Natural killer cell (primary cell): ENCODE results near the gene CUL5. TPM values are rescaled to one million over a fixed set of nuclear protein-coding genes. Genes with fewer than 3 reads are reported as not detected.

Source experiments
- ATAC-seq, 3 donors: fragments of 150-1000 bp in 2 of 3; fragments of 200-7000 bp in 1 of 3; cut with Tn5 transposase; 1 replicate in 1 of 3; 2 replicates in 2 of 3; pipeline ENCODE4 v1.10.0; 2021; ENCODE audit warnings: mild to moderate bottlenecking in 2 of 3, moderate library complexity in 2 of 3
- DNase-seq, 2 donors: peaks; one replicate each; pipeline versions ENCODE4 v3.0.0 to v3.0.0-alpha.2; 2013 to 2021; ENCODE audit warnings: mixed read lengths in 1 of 2
- H3K27ac ChIP-seq: one replicate; pipeline ENCODE4 v1.5.1; 2013; ENCODE audit warnings: mild to moderate bottlenecking, low read length
- H3K27me3 ChIP-seq: one replicate; pipeline ENCODE4 v1.6.1; 2013; ENCODE audit warnings: low read length; ENCODE audit not compliant: control insufficient read depth, insufficient read depth
- H3K36me3 ChIP-seq: one replicate; pipeline ENCODE4 v1.6.1; 2013; ENCODE audit warnings: low read length; ENCODE audit not compliant: control insufficient read depth, insufficient read depth
- H3K4me1 ChIP-seq: one replicate; pipeline ENCODE4 v1.6.1; 2013; ENCODE audit warnings: low read length; ENCODE audit not compliant: control insufficient read depth, insufficient read depth
- H3K4me3 ChIP-seq: one replicate; pipeline ENCODE4 v1.5.1; 2013; ENCODE audit warnings: low read length
- H3K9me3 ChIP-seq: one replicate; pipeline ENCODE4 v1.6.1; 2013; ENCODE audit warnings: low read length; ENCODE audit not compliant: control insufficient read depth, insufficient read depth
- H3K27ac Mint-ChIP-seq, 2 donors: one replicate each; pipeline ENCODE4 v1.8.0; 2022; ENCODE audit warnings: mild to moderate bottlenecking in 2 of 2, mixed read lengths in 2 of 2, moderate library complexity in 1 of 2
- H3K27me3 Mint-ChIP-seq, 2 donors: one replicate each; pipeline ENCODE4 v1.8.0; 2022; ENCODE audit warnings: low read depth in 2 of 2, mixed read lengths in 2 of 2
- H3K36me3 Mint-ChIP-seq: one replicate; pipeline ENCODE4 v1.8.0; 2022; ENCODE audit warnings: mixed read lengths
- H3K4me1 Mint-ChIP-seq, 2 donors: one replicate each; pipeline ENCODE4 v1.8.0; 2022; ENCODE audit warnings: mixed read lengths in 2 of 2
- H3K4me3 Mint-ChIP-seq: one replicate; pipeline ENCODE4 v1.8.0; 2022; ENCODE audit warnings: mild to moderate bottlenecking, moderate library complexity, mixed read lengths
- H3K9me3 Mint-ChIP-seq, 2 donors: one replicate each; pipeline ENCODE4 v1.8.0; 2022; ENCODE audit warnings: mixed read lengths in 2 of 2
- WGBS: methylation state at CpG from one replicate; pipeline ENCODE4 v1.1.7; 2013; ENCODE audit warnings: missing lambda C conversion rate; ENCODE audit not compliant: insufficient coverage; 5-methylcytosine and 5-hydroxymethylcytosine counted together
- intact Hi-C: fragments of 100-400 bp; cut with micrococcal nuclease; formaldehyde crosslinking; loops from one replicate; pipeline ENCODE4 v1.14.2; 2022
- total RNA-seq, 4 donors: library from RNA; stranded (reverse); fragments of 120-200 nt in 1 of 4; gene quantifications; one replicate each; pipeline versions ENCODE4 v1.2.3 to v1.2.4, GENCODE V29; 2013 to 2022
- TF ChIP-seq, protein P1 (sequence below): fragments of 200-600 bp; IDR thresholded peaks from one replicate; pipeline ENCODE4 v1.8.0; 2022; ENCODE audit warnings: antibody characterized with exemption

Gene CUL5
- total RNA-seq, 3 donors from 2014 or later (not counting 1 experiment from before 2014, with no cell fraction given): 59.1 to 68.3 (median 60.2) TPM

DNA sequence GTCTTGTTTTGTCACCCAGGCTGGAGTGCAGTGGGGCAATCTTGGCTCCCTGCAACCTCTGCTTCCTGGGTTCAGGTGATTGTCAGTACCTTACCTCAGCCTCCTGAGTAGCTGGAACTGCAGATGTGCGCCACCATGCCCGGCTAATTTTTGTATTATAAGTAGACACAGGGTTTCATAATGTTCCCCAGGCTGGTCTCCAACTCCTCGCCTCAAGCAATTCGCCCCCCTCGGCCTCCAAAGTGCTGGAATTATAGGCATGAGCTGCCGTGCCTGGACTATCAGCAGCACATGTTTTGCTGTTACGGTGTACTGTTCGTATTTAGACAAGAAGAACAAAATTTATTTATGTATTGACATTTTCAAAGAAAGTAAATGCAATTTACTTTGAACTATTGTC, 45.6 kb upstream of the CUL5 start:
- no peak overlapping the region for H3K4me3 Mint-ChIP-seq
- no peaks in the 10 kb centered on the region for H3K36me3 Mint-ChIP-seq
- intact Hi-C loops: no loop called here
- WGBS: 77% methylated on average over 8 of the region's 8 CpGs
- Histone ChIP-seq H3K27me3 (no peaks in the 10 kb centered on the region), H3K9me3 (no peaks in the 10 kb centered on the region), H3K36me3 (no peaks in the 10 kb centered on the region), H3K27ac (no peak overlapping the region), H3K4me1 (no peaks in the 10 kb centered on the region), H3K4me3 (no peak overlapping the region)
- peaks cover 0 to 10% of the 10 kb centered on the region in 2 donors for H3K27me3 Mint-ChIP-seq
- H3K9me3 Mint-ChIP-seq: no peaks in the 10 kb centered on the region
- no peak for DNase-seq
- no peak for ATAC-seq
- H3K27ac Mint-ChIP-seq: no peak overlapping the region
- TF ChIP-seq, protein P1, sequence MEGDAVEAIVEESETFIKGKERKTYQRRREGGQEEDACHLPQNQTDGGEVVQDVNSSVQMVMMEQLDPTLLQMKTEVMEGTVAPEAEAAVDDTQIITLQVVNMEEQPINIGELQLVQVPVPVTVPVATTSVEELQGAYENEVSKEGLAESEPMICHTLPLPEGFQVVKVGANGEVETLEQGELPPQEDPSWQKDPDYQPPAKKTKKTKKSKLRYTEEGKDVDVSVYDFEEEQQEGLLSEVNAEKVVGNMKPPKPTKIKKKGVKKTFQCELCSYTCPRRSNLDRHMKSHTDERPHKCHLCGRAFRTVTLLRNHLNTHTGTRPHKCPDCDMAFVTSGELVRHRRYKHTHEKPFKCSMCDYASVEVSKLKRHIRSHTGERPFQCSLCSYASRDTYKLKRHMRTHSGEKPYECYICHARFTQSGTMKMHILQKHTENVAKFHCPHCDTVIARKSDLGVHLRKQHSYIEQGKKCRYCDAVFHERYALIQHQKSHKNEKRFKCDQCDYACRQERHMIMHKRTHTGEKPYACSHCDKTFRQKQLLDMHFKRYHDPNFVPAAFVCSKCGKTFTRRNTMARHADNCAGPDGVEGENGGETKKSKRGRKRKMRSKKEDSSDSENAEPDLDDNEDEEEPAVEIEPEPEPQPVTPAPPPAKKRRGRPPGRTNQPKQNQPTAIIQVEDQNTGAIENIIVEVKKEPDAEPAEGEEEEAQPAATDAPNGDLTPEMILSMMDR: no peak
- H3K4me1 Mint-ChIP-seq: no peaks in the 10 kb centered on the region

- no peak overlapping the region for H3K27ac ChIP-seq
- no peaks in the 10 kb centered on the region for H3K9me3 Mint-ChIP-seq
- intact Hi-C loops: no loop called here
- no peaks in the 10 kb centered on the region for H3K27me3 ChIP-seq
- no peaks in the 10 kb centered on the region for H3K27me3 Mint-ChIP-seq
- H3K36me3 Mint-ChIP-seq: no peaks in the 10 kb centered on the region
- H3K4me3 Mint-ChIP-seq: no peak overlapping the region
- no peak overlapping the region for H3K4me3 ChIP-seq
- no peaks in the 10 kb centered on the region for H3K9me3 ChIP-seq
- DNase-seq (no peak), ATAC-seq (no peak)
- no peak overlapping the region for H3K27ac Mint-ChIP-seq
- H3K36me3 ChIP-seq: no peaks in the 10 kb centered on the region
- TF ChIP-seq, protein P1: no peak
- no peaks in the 10 kb centered on the region for H3K4me1 ChIP-seq
- H3K4me1 Mint-ChIP-seq: no peaks in the 10 kb centered on the region
Observed at GRCh38 chr11:107969219-107969618, 39.5 kb upstream of the CUL5 start.

DNA sequence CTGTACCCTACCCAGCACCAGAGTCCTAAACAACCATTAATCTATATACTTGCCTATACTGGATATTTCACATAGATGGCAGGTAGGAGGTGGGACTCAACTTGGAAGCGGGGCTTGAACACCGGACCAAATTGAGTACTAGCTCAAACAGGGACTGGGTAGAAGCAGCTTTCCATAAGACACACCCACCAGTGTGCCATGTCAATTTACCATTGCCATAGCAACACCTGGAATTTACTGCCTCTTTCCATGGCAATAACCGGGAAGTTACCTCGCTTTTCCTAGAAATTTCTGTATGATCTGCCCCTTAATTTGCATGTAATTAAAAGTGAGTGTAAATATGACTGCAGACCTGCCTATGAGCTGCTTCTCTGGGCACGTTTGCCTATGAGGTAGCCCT, 38.6 kb upstream of the CUL5 start:
- H3K27ac ChIP-seq: no peak overlapping the region
- no peaks in the 10 kb centered on the region for H3K36me3 ChIP-seq
- no peaks in the 10 kb centered on the region for H3K36me3 Mint-ChIP-seq
- ATAC-seq (no peak), DNase-seq (no peak)
- H3K27me3 Mint-ChIP-seq: no peaks in the 10 kb centered on the region
- no peaks in the 10 kb centered on the region for H3K27me3 ChIP-seq
- no peak overlapping the region for H3K27ac Mint-ChIP-seq
- H3K4me3 Mint-ChIP-seq: no peak overlapping the region
- no peaks in the 10 kb centered on the region for H3K9me3 Mint-ChIP-seq
- no peaks in the 10 kb centered on the region for H3K4me1 ChIP-seq
- H3K9me3 ChIP-seq: no peaks in the 10 kb centered on the region
- no peaks in the 10 kb centered on the region for H3K4me1 Mint-ChIP-seq
- TF ChIP-seq, protein P1: no peak
- H3K4me3 ChIP-seq: no peak overlapping the region
- intact Hi-C loops: no loop called here
- 91% methylated on average over 5 of the region's 5 CpGs for WGBS

GRCh38 chr11:107973641-107974040, 35.1 kb upstream of the CUL5 start:
- 100% methylated on average over 1 of the region's 1 CpG for WGBS
- ATAC-seq (no peak), DNase-seq (no peak)
- H3K4me3 Mint-ChIP-seq: no peak overlapping the region
- Histone ChIP-seq H3K36me3 (no peaks in the 10 kb centered on the region), H3K27me3 (no peaks in the 10 kb centered on the region), H3K4me3 (no peak overlapping the region), H3K9me3 (no peaks in the 10 kb centered on the region), H3K27ac (no peak overlapping the region), H3K4me1 (no peaks in the 10 kb centered on the region)
- H3K4me1 Mint-ChIP-seq: no peaks in the 10 kb centered on the region
- H3K27ac Mint-ChIP-seq: no peak overlapping the region
- no peaks in the 10 kb centered on the region for H3K9me3 Mint-ChIP-seq
- H3K27me3 Mint-ChIP-seq: no peaks in the 10 kb centered on the region
- TF ChIP-seq, protein P1: no peak
- H3K36me3 Mint-ChIP-seq: no peaks in the 10 kb centered on the region
- intact Hi-C loops: no loop called here
